ENCODE data around the gene MAN2A1.

The MAN2A1 gene

GRCh38 chr5:109668237-109668636 is 21.5 kb upstream of the MAN2A1 start:
- no peak overlapping the region for H3K4me3 ChIP-seq (ENCODE audit: low read depth, low read length, poor library complexity, severe bottlenecking)
- H2AFZ ChIP-seq (ENCODE audit: low read length), result no peak overlapping the region
- H3K36me3 ChIP-seq (ENCODE audit: insufficient read depth, low read length), result no peaks in the 10 kb centered on the region
- no peaks in the 10 kb centered on the region for H3F3A ChIP-seq (ENCODE audit: insufficient read depth, low read length)
- H3K4me2 ChIP-seq (ENCODE audit: low read length), result no peak overlapping the region
- no peaks in the 10 kb centered on the region for H4K20me1 ChIP-seq (ENCODE audit: insufficient read depth, low read length)
- no peaks in the 10 kb centered on the region for H3K27me3 ChIP-seq (ENCODE audit: insufficient read depth, low read length)
- H3K79me2 ChIP-seq (ENCODE audit: insufficient read depth, low read length), result no peaks in the 10 kb centered on the region
- no peak overlapping the region for H3K9ac ChIP-seq (ENCODE audit: low read length)
- TF ChIP-seq EZH2 (IDR thresholded peaks at IDR 0.05; ENCODE audit: borderline replicate concordance, low read length) (no peak), CTCF (IDR thresholded peaks at IDR 0.05; ENCODE audit: low read length) (no peak)
- H3K27ac ChIP-seq (ENCODE audit: low read depth, low read length, poor library complexity, severe bottlenecking), result no peak overlapping the region
- no peaks in the 10 kb centered on the region for H3K9me3 ChIP-seq (ENCODE audit: low read length)
- H3K4me1 ChIP-seq (ENCODE audit: insufficient read depth, low read length, severe bottlenecking), result no peaks in the 10 kb centered on the region
- H3K9me2 ChIP-seq (ENCODE audit: low read depth, low read length), result no peaks in the 10 kb centered on the region

- no peaks in the 10 kb centered on the region for H3K79me2 ChIP-seq (ENCODE audit: insufficient read depth, low read length)
- no peaks in the 10 kb centered on the region for H3K27me3 ChIP-seq (ENCODE audit: insufficient read depth, low read length)
- no peaks in the 10 kb centered on the region for H3F3A ChIP-seq (ENCODE audit: insufficient read depth, low read length)
- no peaks in the 10 kb centered on the region for H3K9me2 ChIP-seq (ENCODE audit: low read depth, low read length)
- no peak overlapping the region for H3K9ac ChIP-seq (ENCODE audit: low read length)
- H3K4me2 ChIP-seq (ENCODE audit: low read length), result no peak overlapping the region
- no peaks in the 10 kb centered on the region for H3K36me3 ChIP-seq (ENCODE audit: insufficient read depth, low read length)
- H3K4me1 ChIP-seq (ENCODE audit: insufficient read depth, low read length, severe bottlenecking), result no peaks in the 10 kb centered on the region
- no peak for TF ChIP-seq EZH2 (IDR thresholded peaks at IDR 0.05; ENCODE audit: borderline replicate concordance, low read length)
- no peak overlapping the region for H3K4me3 ChIP-seq (ENCODE audit: low read depth, low read length, poor library complexity, severe bottlenecking)
- no peaks in the 10 kb centered on the region for H3K9me3 ChIP-seq (ENCODE audit: low read length)
- no peaks in the 10 kb centered on the region for H4K20me1 ChIP-seq (ENCODE audit: insufficient read depth, low read length)
- no peak overlapping the region for H3K27ac ChIP-seq (ENCODE audit: low read depth, low read length, poor library complexity, severe bottlenecking)
- no peak overlapping the region for H2AFZ ChIP-seq (ENCODE audit: low read length)
These were observed 20.9 kb upstream of the MAN2A1 start for GRCh38 chr5:109668668-109669422.

GRCh38 chr5:109669991-109670706 is 19.6 kb upstream of the MAN2A1 start:
- Histone ChIP-seq H3K4me3 (ENCODE audit: low read depth, low read length, poor library complexity, severe bottlenecking) (no peak overlapping the region), H3K4me1 (ENCODE audit: insufficient read depth, low read length, severe bottlenecking) (no peaks in the 10 kb centered on the region), H3K9ac (ENCODE audit: low read length) (no peak overlapping the region), H3K27ac (ENCODE audit: low read depth, low read length, poor library complexity, severe bottlenecking) (no peak overlapping the region), H3K27me3 (ENCODE audit: insufficient read depth, low read length) (no peaks in the 10 kb centered on the region), H3K4me2 (ENCODE audit: low read length) (no peak overlapping the region), H4K20me1 (ENCODE audit: insufficient read depth, low read length) (no peaks in the 10 kb centered on the region), H3K36me3 (ENCODE audit: insufficient read depth, low read length) (no peaks in the 10 kb centered on the region), H3K9me2 (ENCODE audit: low read depth, low read length) (no peaks in the 10 kb centered on the region), H3K79me2 (ENCODE audit: insufficient read depth, low read length) (no peaks in the 10 kb centered on the region), H2AFZ (ENCODE audit: low read length) (no peak overlapping the region), H3F3A (ENCODE audit: insufficient read depth, low read length) (no peaks in the 10 kb centered on the region), H3K9me3 (ENCODE audit: low read length) (no peaks in the 10 kb centered on the region)
- no peak for TF ChIP-seq EZH2 (IDR thresholded peaks at IDR 0.05; ENCODE audit: borderline replicate concordance, low read length)
- TF ChIP-seq CTCF (IDR thresholded peaks at IDR 0.05; ENCODE audit: low read length), result no peak
